WI38 (cell line): ENCODE results near the gene ANKRD33B.

Experiments used
- H3K4me3 ChIP-seq: 2 replicates; pipeline ENCODE4 v1.5.1; 2011; ENCODE audit warnings: low read depth, mild to moderate bottlenecking, control low read depth, low read length
- CTCF ChIP-seq: IDR thresholded peaks from 2 replicates; pipeline ENCODE4 v1.5.1; 2012; ENCODE audit warnings: low read depth, mild to moderate bottlenecking, control low read depth, low read length

Gene ANKRD33B

GRCh38 chr5:10577371-10578292 lies 13.8 kb downstream of the ANKRD33B start:
- H3K4me3 ChIP-seq = no peak overlapping the region
- TF ChIP-seq CTCF = no peak

- no peak overlapping the region for H3K4me3 ChIP-seq
- TF ChIP-seq CTCF = no peak
Observed at GRCh38 chr5:10578293-10578665, 14.4 kb downstream of the ANKRD33B start.

GRCh38 chr5:10578869-10579268 lies 15.0 kb downstream of the ANKRD33B start:
- no peak for TF ChIP-seq CTCF
- no peak overlapping the region for H3K4me3 ChIP-seq

DNA sequence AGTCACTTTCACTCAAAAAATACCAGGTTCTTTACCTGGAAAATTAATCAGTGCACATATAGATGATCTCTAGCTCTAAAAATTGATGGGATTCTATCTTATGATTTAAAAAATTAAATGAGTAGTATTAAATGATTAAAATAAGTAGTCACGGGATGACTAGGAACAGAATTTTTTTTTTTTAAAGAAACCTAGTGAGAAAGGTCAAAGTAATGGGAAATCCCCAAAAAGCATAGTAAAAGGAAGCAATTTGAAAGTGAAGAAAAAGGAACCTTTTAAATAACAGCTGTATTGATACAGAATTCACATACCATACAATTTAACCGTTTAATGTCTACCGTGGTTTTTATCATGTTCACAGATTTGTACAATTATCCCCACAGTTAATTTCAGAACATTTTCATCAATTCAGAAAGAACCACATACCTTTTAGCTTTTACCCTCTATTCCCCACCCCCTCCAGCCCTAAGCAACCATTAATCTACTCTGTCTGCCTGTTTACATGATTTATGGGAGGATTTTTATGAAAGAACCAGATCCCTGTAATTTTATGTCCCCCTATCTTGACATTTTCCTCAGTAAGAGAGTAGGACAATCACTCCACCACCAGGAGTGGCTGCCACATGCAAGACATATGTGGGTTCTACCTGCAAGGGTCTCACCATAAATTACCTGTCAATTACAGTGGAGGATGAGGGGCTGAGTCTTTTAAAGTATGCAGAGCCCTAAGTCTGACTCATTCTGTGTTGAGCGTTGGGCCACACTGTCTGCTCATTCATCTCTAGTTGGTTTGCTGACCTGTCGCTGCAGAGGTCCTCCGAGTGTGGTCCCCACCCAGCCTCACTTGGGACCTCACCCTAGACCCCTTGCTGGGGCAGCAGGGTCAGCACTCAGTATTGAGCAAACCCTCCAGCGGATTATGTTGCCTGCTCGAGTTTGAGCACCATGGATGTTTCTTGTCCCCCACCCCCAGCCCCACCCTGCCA lies 16.0 kb downstream of the ANKRD33B start:
- TF ChIP-seq CTCF = no peak
- no peak overlapping the region for H3K4me3 ChIP-seq

- TF ChIP-seq CTCF = no peak
Observed at GRCh38 chr5:10580531-10581423, 16.9 kb downstream of the ANKRD33B start.

DNA sequence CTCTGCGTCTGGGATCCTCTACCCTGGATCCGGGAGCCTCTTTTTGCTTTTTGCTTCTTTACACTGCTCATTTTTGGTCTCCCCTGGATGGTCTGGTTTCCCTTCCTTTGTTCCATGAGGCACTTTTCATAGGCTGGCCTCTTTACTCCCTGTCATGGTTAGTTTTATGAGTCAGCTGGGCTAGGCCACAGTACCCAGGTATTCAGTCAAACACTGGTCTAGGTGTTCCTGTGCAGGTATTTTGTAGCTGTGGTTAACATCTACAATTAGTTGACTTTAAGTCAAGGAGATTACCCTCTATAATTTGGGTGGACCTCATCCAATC lies 17.5 kb downstream of the ANKRD33B start:
- no peak for TF ChIP-seq CTCF
- H3K4me3 ChIP-seq = no peak overlapping the region

More at GRCh38 chr5:10580531-10581423, 16.9 kb downstream of the ANKRD33B start:
- H3K4me3 ChIP-seq = no peak overlapping the region
